Measurements from ENCODE around the gene TOB1.
"Not testable (repeated sequence)": the region's sequence is repeated elsewhere in the genome, so short reads cannot be mapped to it uniquely, and the experiment has no call there.

The TOB1 gene

DNA sequence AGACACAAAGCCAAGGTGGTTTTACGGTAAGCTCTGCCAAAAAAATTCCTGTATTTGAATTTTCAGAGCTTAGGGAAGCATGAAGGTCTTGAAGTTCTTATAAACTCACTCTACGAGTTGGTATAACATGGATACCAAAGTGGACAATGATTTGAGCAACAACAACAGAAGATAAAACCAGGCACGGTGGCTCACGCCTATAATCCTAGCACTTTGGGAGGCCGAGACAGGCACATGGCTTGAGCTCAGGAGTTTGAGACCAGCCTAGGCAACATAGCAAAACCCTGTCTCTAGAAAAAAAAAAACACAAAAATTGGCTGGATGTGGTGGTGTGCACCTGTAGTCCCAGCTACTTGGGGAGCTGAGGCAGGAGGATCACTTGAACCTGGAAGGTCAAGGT is 12.9 kb upstream of the TOB1 start:
- Histone ChIP-seq H3K27ac (no peak overlapping the region), H3K4me3 (no peak overlapping the region), H3K9me3 (ENCODE audit: low read depth, low read length) (no peaks in the 10 kb centered on the region), H3K9ac (ENCODE audit: insufficient read length) (no peak overlapping the region), H3K36me3 (ENCODE audit: insufficient read depth, low read length) (no peaks in the 10 kb centered on the region)
- DNase-seq (ENCODE audit: low read depth, low spot score) = no peak
- TF ChIP-seq EZH2 (IDR thresholded peaks at IDR 0.05) (no peak), FOXP2 (optimal IDR thresholded peaks at IDR 0.05; ENCODE audit: control extremely low read depth, extremely low read length, insufficient read depth) (no peak), POLR2AphosphoS5 (IDR thresholded peaks at IDR 0.05; ENCODE audit: borderline replicate concordance, low read depth, low read length) (no peak)

DNA sequence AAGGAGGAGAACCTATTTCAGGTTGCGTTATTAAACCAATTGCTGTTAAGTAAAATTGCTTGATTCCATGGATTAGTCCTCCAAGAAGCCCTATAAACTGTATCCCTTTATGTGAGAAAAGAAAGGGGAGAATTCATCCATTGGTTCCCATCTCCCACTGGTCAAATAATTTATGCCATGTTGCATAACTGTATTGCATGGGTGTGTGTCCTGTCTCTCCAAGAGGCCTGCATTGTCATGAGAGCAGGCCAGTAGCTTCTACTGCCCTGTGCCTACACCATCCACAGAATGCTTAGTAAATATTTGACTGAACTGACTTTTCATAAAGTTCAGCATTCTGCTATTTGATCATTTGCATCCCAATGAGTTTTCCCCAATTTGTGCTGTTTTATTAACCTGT is 11.7 kb upstream of the TOB1 start:
- TF ChIP-seq EZH2 (IDR thresholded peaks at IDR 0.05) = no peak
- H3K4me3 ChIP-seq = no peak overlapping the region

DNA sequence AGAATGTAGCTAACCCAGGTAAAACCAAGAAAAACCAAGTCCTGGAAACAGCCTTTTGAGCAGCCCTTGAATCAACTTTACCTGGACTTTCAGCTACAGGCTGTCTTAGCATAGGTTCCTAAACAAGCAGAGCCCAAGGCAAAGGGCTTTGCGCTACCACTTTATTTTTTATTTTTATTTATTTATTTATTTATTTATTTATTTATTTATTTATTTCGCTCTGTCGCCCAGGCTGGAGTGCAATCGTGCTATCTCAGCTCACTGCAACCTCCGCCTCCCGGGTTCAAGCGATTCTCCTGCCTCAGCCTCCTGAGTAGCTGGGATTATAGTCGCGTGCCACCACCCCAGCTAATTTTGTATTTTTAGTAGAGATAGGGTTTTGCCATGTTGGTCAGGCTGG is 10.9 kb upstream of the TOB1 start:
- not testable (repeated sequence) for DNase-seq (ENCODE audit: low read depth, low spot score); H3K9me3 ChIP-seq (ENCODE audit: low read depth, low read length); H3K27ac ChIP-seq; H3K36me3 ChIP-seq (ENCODE audit: insufficient read depth, low read length); H3K4me3 ChIP-seq; H3K9ac ChIP-seq (ENCODE audit: insufficient read length)

More for the DNA sequence above, 11.7 kb upstream of the TOB1 start:
- H3K9me3 ChIP-seq (ENCODE audit: low read depth, low read length) = no peaks in the 10 kb centered on the region
- H3K27ac ChIP-seq = no peak overlapping the region
- no peak overlapping the region for H3K9ac ChIP-seq (ENCODE audit: insufficient read length)
- DNase-seq (ENCODE audit: low read depth, low spot score) = no peak
- H3K36me3 ChIP-seq (ENCODE audit: insufficient read depth, low read length) = no peaks in the 10 kb centered on the region

DNA sequence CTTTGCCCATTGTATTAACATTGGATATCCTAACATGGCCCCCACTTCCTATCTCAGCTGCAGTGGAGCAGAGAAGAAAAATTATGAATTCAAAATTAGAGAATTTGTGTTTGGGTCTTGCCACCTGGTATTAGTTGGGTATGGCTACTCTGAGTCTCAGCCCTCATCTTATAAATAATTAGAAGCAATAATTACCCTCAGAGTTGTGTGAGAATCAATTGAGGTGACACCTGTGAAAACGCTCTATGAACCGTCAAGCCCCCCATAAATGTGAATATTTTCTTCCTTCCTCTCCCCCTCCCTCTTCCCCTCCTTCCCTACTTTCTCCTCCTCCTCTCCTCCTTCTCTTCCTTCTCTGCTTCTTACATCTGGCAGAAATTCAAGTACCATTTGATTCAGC is 8.9 kb upstream of the TOB1 start:
- Histone ChIP-seq H3K27ac (no peak overlapping the region), H3K9ac (ENCODE audit: insufficient read length) (no peak overlapping the region), H3K36me3 (ENCODE audit: insufficient read depth, low read length) (no peaks in the 10 kb centered on the region), H3K4me3 (no peak overlapping the region), H3K9me3 (ENCODE audit: low read depth, low read length) (no peaks in the 10 kb centered on the region)
- DNase-seq (ENCODE audit: low read depth, low spot score) = no peak
- TF ChIP-seq FOXP2 (optimal IDR thresholded peaks at IDR 0.05; ENCODE audit: control extremely low read depth, extremely low read length, insufficient read depth) (no peak), POLR2AphosphoS5 (IDR thresholded peaks at IDR 0.05; ENCODE audit: borderline replicate concordance, low read depth, low read length) (no peak), EZH2 (IDR thresholded peaks at IDR 0.05) (no peak)

DNA sequence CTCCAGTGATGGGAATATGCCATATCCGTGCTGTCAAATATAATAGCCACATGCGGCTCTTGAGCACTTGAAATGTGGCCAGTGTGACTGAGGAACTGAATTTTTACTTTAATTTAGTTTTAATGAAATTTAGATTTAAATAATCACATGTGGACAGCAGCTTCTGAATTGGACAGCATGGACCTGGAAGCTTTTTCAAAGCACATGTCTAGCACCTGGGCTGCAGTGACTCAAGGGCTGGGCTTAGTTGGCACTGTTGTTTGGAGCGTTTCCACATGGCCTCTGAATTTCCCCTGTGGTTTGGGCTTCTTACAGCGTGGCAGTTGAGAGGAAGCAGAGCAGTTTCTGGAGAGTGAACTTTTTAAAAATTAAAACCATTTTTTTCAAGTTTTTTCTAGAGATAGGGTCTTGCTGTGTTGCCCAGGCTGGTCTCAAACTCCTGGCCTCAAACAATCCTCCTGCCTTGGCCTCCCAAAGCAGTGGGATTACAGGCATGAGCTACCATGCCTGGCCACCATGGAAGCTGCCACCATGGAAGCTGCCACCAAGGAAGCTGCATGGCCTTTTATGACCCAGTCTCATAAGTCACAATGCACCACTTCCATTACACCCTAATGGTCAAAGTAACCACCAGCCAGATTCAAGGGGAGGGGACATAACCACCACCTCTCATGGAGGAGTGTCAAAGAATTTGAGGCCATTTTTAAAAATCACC is 6.7 kb upstream of the TOB1 start:
- TF ChIP-seq POLR2AphosphoS5 (IDR thresholded peaks at IDR 0.05; ENCODE audit: borderline replicate concordance, low read depth, low read length) = no peak
- TF ChIP-seq EZH2 (IDR thresholded peaks at IDR 0.05) = no peak
- no peak for TF ChIP-seq FOXP2 (optimal IDR thresholded peaks at IDR 0.05; ENCODE audit: control extremely low read depth, extremely low read length, insufficient read depth)
- H3K9me3 ChIP-seq (ENCODE audit: low read depth, low read length) = no peaks in the 10 kb centered on the region
- no peaks in the 10 kb centered on the region for H3K36me3 ChIP-seq (ENCODE audit: insufficient read depth, low read length)
- H3K9ac ChIP-seq (ENCODE audit: insufficient read length) = no peak overlapping the region
- no peak overlapping the region for H3K4me3 ChIP-seq
- no peak overlapping the region for H3K27ac ChIP-seq
- DNase-seq (ENCODE audit: low read depth, low spot score) = no peak

DNA sequence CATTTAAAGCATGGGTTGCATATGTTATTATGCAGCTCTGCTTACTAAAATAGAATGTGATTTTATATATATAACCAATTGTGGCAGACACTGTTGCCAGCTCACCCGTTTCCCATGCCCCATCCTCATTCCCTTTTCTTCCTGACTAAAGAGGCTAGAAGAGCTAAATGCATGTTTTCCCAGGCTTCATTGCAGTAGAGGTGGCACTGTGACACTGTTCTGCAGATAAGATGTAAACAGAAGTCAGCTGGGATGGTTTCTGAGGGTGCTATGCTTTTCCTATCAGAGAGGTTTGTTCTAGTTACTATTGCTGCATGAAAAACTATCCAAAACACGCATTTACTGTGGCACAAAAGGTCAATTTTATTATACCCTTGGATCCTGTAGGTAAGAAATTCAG is 5.7 kb upstream of the TOB1 start:
- Histone ChIP-seq H3K4me3 (no peak overlapping the region), H3K36me3 (ENCODE audit: insufficient read depth, low read length) (no peaks in the 10 kb centered on the region), H3K27ac (no peak overlapping the region), H3K9ac (ENCODE audit: insufficient read length) (no peak overlapping the region), H3K9me3 (ENCODE audit: low read depth, low read length) (no peaks in the 10 kb centered on the region)
- no peak for DNase-seq (ENCODE audit: low read depth, low spot score)
- TF ChIP-seq FOXP2 (optimal IDR thresholded peaks at IDR 0.05; ENCODE audit: control extremely low read depth, extremely low read length, insufficient read depth) = no peak
- no peak for TF ChIP-seq EZH2 (IDR thresholded peaks at IDR 0.05)
- no peak for TF ChIP-seq POLR2AphosphoS5 (IDR thresholded peaks at IDR 0.05; ENCODE audit: borderline replicate concordance, low read depth, low read length)

DNA sequence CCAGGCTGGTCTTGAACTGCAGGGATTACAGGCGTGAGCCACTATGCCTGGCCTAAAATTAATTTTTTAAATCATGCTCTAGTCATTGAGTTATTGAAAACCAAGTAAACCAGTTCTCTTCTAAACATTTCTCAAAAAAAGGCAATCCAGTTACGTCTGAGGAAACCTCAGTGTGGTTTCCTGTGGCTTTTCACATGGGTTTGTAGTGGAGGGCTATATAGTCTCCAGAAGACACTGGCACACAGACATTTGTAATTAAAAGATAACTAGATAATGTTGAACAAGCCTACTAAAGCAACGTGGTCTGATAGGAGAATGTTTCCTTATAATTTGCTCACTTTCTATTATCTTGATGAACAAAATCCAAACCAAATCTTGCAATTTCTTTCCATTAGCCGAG is 5.2 kb upstream of the TOB1 start:
- H3K36me3 ChIP-seq (ENCODE audit: insufficient read depth, low read length) = no peaks in the 10 kb centered on the region
- DNase-seq (ENCODE audit: low read depth, low spot score) = no peak
- H3K9ac ChIP-seq (ENCODE audit: insufficient read length) = no peak overlapping the region
- no peak overlapping the region for H3K27ac ChIP-seq
- no peaks in the 10 kb centered on the region for H3K9me3 ChIP-seq (ENCODE audit: low read depth, low read length)
- no peak overlapping the region for H3K4me3 ChIP-seq
- no peak for TF ChIP-seq EZH2 (IDR thresholded peaks at IDR 0.05)
- TF ChIP-seq POLR2AphosphoS5 (IDR thresholded peaks at IDR 0.05; ENCODE audit: borderline replicate concordance, low read depth, low read length) = no peak
- no peak for TF ChIP-seq FOXP2 (optimal IDR thresholded peaks at IDR 0.05; ENCODE audit: control extremely low read depth, extremely low read length, insufficient read depth)

DNA sequence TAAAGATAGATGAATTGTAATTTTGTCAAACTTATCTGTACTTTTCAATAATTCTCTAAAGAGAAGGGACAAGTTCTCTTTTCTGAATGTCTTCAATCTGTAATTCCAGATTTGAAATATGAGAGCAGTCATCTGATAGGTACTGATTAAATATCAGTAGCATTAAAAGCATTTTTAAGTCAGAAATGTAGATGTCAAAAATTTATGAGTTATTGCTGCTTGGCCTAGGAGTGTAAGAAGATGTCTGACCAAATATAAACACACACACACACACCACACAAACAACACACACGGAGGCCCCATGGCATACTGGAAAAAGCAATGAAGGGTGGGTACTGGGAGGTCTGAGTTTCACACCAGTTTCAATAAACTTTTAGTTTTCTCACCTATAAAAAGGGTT is 2.4 kb upstream of the TOB1 start:
- Histone ChIP-seq H3K4me3 (peak overlapping the region; percentile 98), H3K9me3 (ENCODE audit: low read depth, low read length) (no peaks in the 10 kb centered on the region), H3K27ac (no peak overlapping the region), H3K9ac (ENCODE audit: insufficient read length) (no peak overlapping the region), H3K36me3 (ENCODE audit: insufficient read depth, low read length) (no peaks in the 10 kb centered on the region)
- TF ChIP-seq FOXP2 (optimal IDR thresholded peaks at IDR 0.05; ENCODE audit: control extremely low read depth, extremely low read length, insufficient read depth) = no peak
- no peak for TF ChIP-seq POLR2AphosphoS5 (IDR thresholded peaks at IDR 0.05; ENCODE audit: borderline replicate concordance, low read depth, low read length)
- no peak for TF ChIP-seq EZH2 (IDR thresholded peaks at IDR 0.05)
- DNase-seq (ENCODE audit: low read depth, low spot score) = no peak

DNA sequence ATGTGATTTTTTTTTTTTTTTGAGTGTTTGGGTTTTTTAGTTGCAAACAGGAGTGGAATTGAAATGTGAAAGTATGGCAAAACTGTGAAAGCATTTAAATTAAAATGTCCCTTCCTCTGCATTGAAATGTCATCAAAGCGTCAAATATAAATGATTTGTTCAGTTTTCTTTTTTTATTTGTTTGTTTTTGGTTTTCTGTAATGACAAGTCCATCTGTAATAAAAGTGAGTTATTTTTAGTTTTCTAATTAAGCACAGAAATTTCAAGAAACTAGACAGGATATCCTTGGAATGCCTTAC is 1.9 kb upstream of the TOB1 start:
- TF ChIP-seq FOXP2 (optimal IDR thresholded peaks at IDR 0.05; ENCODE audit: control extremely low read depth, extremely low read length, insufficient read depth) (no peak), EZH2 (IDR thresholded peaks at IDR 0.05) (no peak), POLR2AphosphoS5 (IDR thresholded peaks at IDR 0.05; ENCODE audit: borderline replicate concordance, low read depth, low read length) (no peak)
- Histone ChIP-seq H3K4me3 (peak overlapping the region; percentile 98), H3K9me3 (ENCODE audit: low read depth, low read length) (no peaks in the 10 kb centered on the region), H3K27ac (peak overlapping the region; percentile 81), H3K36me3 (ENCODE audit: insufficient read depth, low read length) (peaks cover 1% of the 10 kb centered on the region; the same call in 1 of the 2 replicates), H3K9ac (ENCODE audit: insufficient read length) (peak overlapping the region; percentile 70)
- DNase-seq (ENCODE audit: low read depth, low spot score) = no peak

All from SK-N-MC (cell line).